Neuronal stem cell (in vitro differentiated cells): Measurements from ENCODE around the gene LGR4.

Source experiments
- DNase-seq: peaks from one replicate; pipeline ENCODE4 v3.0.0-alpha.2; 2013; ENCODE audit warnings: low spot score
- H2AFZ ChIP-seq: one replicate; pipeline ENCODE4 v1.6.1; 2013; ENCODE audit warnings: mild to moderate bottlenecking, low read length, inconsistent platforms
- H2AK5ac ChIP-seq: 2 replicates; pipeline ENCODE4 v1.6.1; 2013; ENCODE audit warnings: low read depth, mild to moderate bottlenecking, inconsistent platforms, low read length, moderate library complexity, mixed read lengths
- H2BK120ac ChIP-seq: 2 replicates; pipeline ENCODE4 v1.6.1; 2013; ENCODE audit warnings: low read depth, mild to moderate bottlenecking, inconsistent platforms, low read length, moderate library complexity, mixed read lengths
- H2BK12ac ChIP-seq: one replicate; pipeline ENCODE4 v1.6.1; 2013; ENCODE audit warnings: low read length, inconsistent platforms
- H2BK15ac ChIP-seq: 2 replicates; pipeline ENCODE4 v1.6.1; 2013; ENCODE audit warnings: mild to moderate bottlenecking, low read length, inconsistent platforms, mixed read lengths
- H2BK5ac ChIP-seq: one replicate; pipeline ENCODE4 v1.6.1; 2013; ENCODE audit warnings: inconsistent platforms, mild to moderate bottlenecking, low read length, moderate library complexity
- H3K14ac ChIP-seq: one replicate; pipeline ENCODE4 v1.6.1; 2013; ENCODE audit warnings: low read length, inconsistent platforms
- H3K18ac ChIP-seq: 2 replicates; pipeline ENCODE4 v1.6.1; 2013; ENCODE audit warnings: low read length, inconsistent platforms
- H3K23ac ChIP-seq: 2 replicates; pipeline ENCODE4 v1.6.1; 2013; ENCODE audit warnings: low read depth, mild to moderate bottlenecking, mixed read lengths, low read length, inconsistent platforms; ENCODE audit not compliant: poor library complexity
- H3K27ac ChIP-seq: replicated peaks from 3 replicates; pipeline ENCODE4 v1.5.1; 2013; ENCODE audit warnings: low read length, inconsistent platforms
- H3K27me3 ChIP-seq, 3 experiments: 2 replicates each; pipeline ENCODE4 v1.6.1; 2013; ENCODE audit warnings: low read length in 3 of 3, mild to moderate bottlenecking in 2 of 3, inconsistent platforms in 1 of 3, low read depth in 1 of 3, mixed read lengths in 1 of 3, moderate library complexity in 1 of 3; ENCODE audit not compliant: control insufficient read depth in 3 of 3, insufficient read depth in 3 of 3
- H3K36me3 ChIP-seq, 2 donors: replicated peaks in 1 of 2; 2 replicates each; pipeline ENCODE4 v1.6.1; 2013; ENCODE audit warnings: low read length in 2 of 2; ENCODE audit not compliant: control insufficient read depth in 2 of 2, insufficient read depth in 2 of 2
- H3K4ac ChIP-seq: 2 replicates; pipeline ENCODE4 v1.6.1; 2013; ENCODE audit warnings: inconsistent platforms, mild to moderate bottlenecking, low read length, moderate library complexity
- H3K4me1 ChIP-seq, 2 donors: 1 replicate in 1 of 2; 2 replicates in 1 of 2; pipeline ENCODE4 v1.6.1; 2013; ENCODE audit warnings: low read length in 2 of 2, low read depth in 1 of 2; ENCODE audit not compliant: control insufficient read depth in 2 of 2, insufficient read depth in 1 of 2
- H3K4me2 ChIP-seq: one replicate; pipeline ENCODE4 v1.6.1; 2013; ENCODE audit warnings: mild to moderate bottlenecking, low read length, inconsistent platforms; ENCODE audit not compliant: insufficient read depth, poor library complexity, severe bottlenecking
- H3K4me3 ChIP-seq, 2 donors: 2 replicates each; pipeline ENCODE4 v1.5.1; 2013; ENCODE audit warnings: low read length in 2 of 2, mild to moderate bottlenecking in 2 of 2, inconsistent platforms in 1 of 2, moderate library complexity in 1 of 2
- H3K79me1 ChIP-seq: one replicate; pipeline ENCODE4 v1.6.1; 2013; ENCODE audit warnings: low read depth, mild to moderate bottlenecking, inconsistent platforms, low read length, moderate library complexity
- H3K9ac ChIP-seq: one replicate; pipeline ENCODE4 v1.6.1; 2013; ENCODE audit warnings: mild to moderate bottlenecking, low read depth, low read length, inconsistent platforms; ENCODE audit not compliant: poor library complexity
- H3K9me3 ChIP-seq, 2 donors: replicated peaks in 1 of 2; 2 replicates each; pipeline versions ENCODE3 to v1.6.1; 2013; ENCODE audit warnings: low read length in 2 of 2, mild to moderate bottlenecking in 2 of 2, inconsistent platforms in 1 of 2, low read depth in 1 of 2, mixed read lengths in 1 of 2, moderate library complexity in 1 of 2; ENCODE audit not compliant: control insufficient read depth in 2 of 2, insufficient read depth in 1 of 2
- H4K8ac ChIP-seq: one replicate; pipeline ENCODE4 v1.6.1; 2013; ENCODE audit warnings: low read depth, mild to moderate bottlenecking, inconsistent platforms, low read length, moderate library complexity
- H4K91ac ChIP-seq: one replicate; pipeline ENCODE4 v1.6.1; 2013; ENCODE audit warnings: low read length, low read depth, mild to moderate bottlenecking, inconsistent platforms; ENCODE audit not compliant: poor library complexity
- WGBS, 2 donors: extraction: QIAGEN DNeasy Blood & Tissue Kit; methylation state at CpG; one replicate each; pipeline ENCODE4 v1.1.7; 2013; ENCODE audit warnings: missing lambda C conversion rate in 2 of 2, mixed read lengths in 1 of 2; ENCODE audit not compliant: insufficient read length in 2 of 2, insufficient replicate concordance in 1 of 2; ENCODE audit errors: extremely low coverage in 2 of 2; 5-methylcytosine and 5-hydroxymethylcytosine counted together

LGR4 gene

GRCh38 chr11:27404427-27404826 lies 68.2 kb downstream of the LGR4 start:
- no CpG with 5 or more reads among the region's 2 CpGs for WGBS, 2 donors
- no peak overlapping the region for H2BK15ac ChIP-seq
- H3K27me3 ChIP-seq, result no peaks in the 10 kb centered on the region
- DNase-seq, result no peak
- no peak overlapping the region for H3K18ac ChIP-seq
- no peak overlapping the region for H2AK5ac ChIP-seq
- peaks cover 2% of the 10 kb centered on the region for H3K79me1 ChIP-seq
- H3K4me2 ChIP-seq, result no peak overlapping the region
- H3K36me3 ChIP-seq, result peaks cover 4 to 10% of the 10 kb centered on the region in 2 donors
- H3K4me3 ChIP-seq, result no peak overlapping the region
- no peak overlapping the region for H3K14ac ChIP-seq
- no peak overlapping the region for H3K27ac ChIP-seq
- no peak overlapping the region for H3K4ac ChIP-seq
- no peak overlapping the region for H3K23ac ChIP-seq
- H4K8ac ChIP-seq, result no peak overlapping the region
- H4K91ac ChIP-seq, result no peak overlapping the region
- no peak overlapping the region for H2BK12ac ChIP-seq
- H2BK5ac ChIP-seq, result no peak overlapping the region
- no peaks in the 10 kb centered on the region for H3K4me1 ChIP-seq
- H3K9me3 ChIP-seq, result peaks cover 0 to 8% of the 10 kb centered on the region in 2 donors
- no peak overlapping the region for H2BK120ac ChIP-seq
- H3K9ac ChIP-seq, result no peak overlapping the region
- H2AFZ ChIP-seq, result no peak overlapping the region

GRCh38 chr11:27403195-27403594 lies 69.4 kb downstream of the LGR4 start:
- Histone ChIP-seq H2BK5ac (no peak overlapping the region), H3K27me3 (no peaks in the 10 kb centered on the region), H2AK5ac (no peak overlapping the region), H3K9me3 (peaks cover 0 to 8% of the 10 kb centered on the region in 2 donors), H3K27ac (no peak overlapping the region), H3K4ac (no peak overlapping the region), H3K18ac (no peak overlapping the region), H3K4me2 (no peak overlapping the region), H3K4me1 (peaks cover 0 to 4% of the 10 kb centered on the region in 2 donors), H2BK120ac (no peak overlapping the region), H4K8ac (no peak overlapping the region), H3K36me3 (peaks cover 6 to 8% of the 10 kb centered on the region in 2 donors), H3K14ac (no peak overlapping the region), H3K4me3 (no peak overlapping the region), H3K23ac (no peak overlapping the region), H4K91ac (no peak overlapping the region), H3K79me1 (peaks cover 2% of the 10 kb centered on the region), H2BK12ac (no peak overlapping the region), H2BK15ac (no peak overlapping the region), H3K9ac (no peak overlapping the region), H2AFZ (no peak overlapping the region)
- WGBS, 2 donors, result no CpG with 5 or more reads among the region's 2 CpGs
- DNase-seq, result no peak

- Histone ChIP-seq H3K9me3 (peaks cover 0 to 8% of the 10 kb centered on the region in 2 donors), H3K27me3 (no peaks in the 10 kb centered on the region), H3K79me1 (peaks cover 2% of the 10 kb centered on the region), H4K91ac (no peak overlapping the region), H3K14ac (no peak overlapping the region), H4K8ac (no peak overlapping the region), H2BK12ac (no peak overlapping the region), H3K36me3 (peaks cover 8 to 13% of the 10 kb centered on the region in 2 donors), H2BK120ac (no peak overlapping the region), H3K4me3 (no peak overlapping the region), H3K4me1 (peaks cover 0 to 7% of the 10 kb centered on the region in 2 donors), H3K4ac (no peak overlapping the region), H3K27ac (no peak overlapping the region), H3K23ac (no peak overlapping the region), H3K4me2 (no peak overlapping the region), H2BK15ac (no peak overlapping the region), H2AK5ac (no peak overlapping the region), H2AFZ (no peak overlapping the region), H3K18ac (no peak overlapping the region), H3K9ac (no peak overlapping the region), H2BK5ac (no peak overlapping the region)
- DNase-seq, result no peak
- no CpG with 5 or more reads among the region's 2 CpGs for WGBS, 2 donors
Measured at GRCh38 chr11:27402450-27402849, 70.1 kb downstream of the LGR4 start.

GRCh38 chr11:27401833-27402316 lies 70.7 kb downstream of the LGR4 start:
- peaks cover 8 to 13% of the 10 kb centered on the region in 2 donors for H3K36me3 ChIP-seq
- no peak overlapping the region for H3K14ac ChIP-seq
- peaks cover 2% of the 10 kb centered on the region for H3K79me1 ChIP-seq
- H2BK15ac ChIP-seq, result no peak overlapping the region
- DNase-seq, result no peak
- no peak overlapping the region for H3K18ac ChIP-seq
- no peak overlapping the region for H2AFZ ChIP-seq
- H3K27ac ChIP-seq, result no peak overlapping the region
- peaks cover 0 to 8% of the 10 kb centered on the region in 2 donors for H3K9me3 ChIP-seq
- no peak overlapping the region for H4K91ac ChIP-seq
- no peak overlapping the region for H2AK5ac ChIP-seq
- H2BK120ac ChIP-seq, result no peak overlapping the region
- no peak overlapping the region for H2BK5ac ChIP-seq
- no peak overlapping the region for H4K8ac ChIP-seq
- no peak overlapping the region for H3K4ac ChIP-seq
- H3K27me3 ChIP-seq, result no peaks in the 10 kb centered on the region
- H3K23ac ChIP-seq, result no peak overlapping the region
- H3K4me2 ChIP-seq, result no peak overlapping the region
- no peak overlapping the region for H2BK12ac ChIP-seq
- no CpG with 5 or more reads among the region's 5 CpGs for WGBS, 2 donors
- H3K4me3 ChIP-seq, result no peak overlapping the region
- H3K9ac ChIP-seq, result no peak overlapping the region
- H3K4me1 ChIP-seq, result peaks cover 0 to 10% of the 10 kb centered on the region in 2 donors
